ENCODE data around the gene POLRMT.

The POLRMT gene

GRCh38 chr19:662962-663681 lies 29.8 kb upstream of the POLRMT start, which contains the start of gene RNF126:
Gene RNF126 (minus strand): TSS chr19:663214. CDS start chr19:663121, 93 bp downstream.
- peak within 1 kb of the TSS; percentile 99 for H3K4me2 ChIP-seq
- H3K4me1 ChIP-seq: peaks cover 64% of the 10 kb centered on the region
- no peaks in the 10 kb centered on the region for H3K27me3 ChIP-seq
- peaks cover 49% of the 10 kb centered on the region for H4K20me1 ChIP-seq
- H3K27ac ChIP-seq: peak within 1 kb of the TSS; percentile 96
- peak within 1 kb of the TSS; percentile 100 for H3K4me3 ChIP-seq
- H3K36me3 ChIP-seq: peaks cover 21% of the 10 kb centered on the region
- no peak for TF ChIP-seq Cebpa-rat (IDR thresholded peaks at IDR 0.05)
- H3K9ac ChIP-seq: peak within 1 kb of the TSS; percentile 100
- peaks cover 13% of the 10 kb centered on the region for H3K9me3 ChIP-seq

GRCh38 chr19:662207-662961 lies 29.0 kb upstream of the POLRMT start:
- H4K20me1 ChIP-seq: peaks cover 56% of the 10 kb centered on the region
- H3K27me3 ChIP-seq: no peaks in the 10 kb centered on the region
- H3K4me1 ChIP-seq: peaks cover 72% of the 10 kb centered on the region
- peaks cover 8% of the 10 kb centered on the region for H3K9me3 ChIP-seq
- H3K4me3 ChIP-seq: peak overlapping the region; percentile 100
- H3K27ac ChIP-seq: peak overlapping the region; percentile 96
- H3K9ac ChIP-seq: peak overlapping the region; percentile 100
- H3K4me2 ChIP-seq: peak overlapping the region; percentile 99
- no peak for TF ChIP-seq Cebpa-rat (IDR thresholded peaks at IDR 0.05)
- peaks cover 29% of the 10 kb centered on the region for H3K36me3 ChIP-seq

- Histone ChIP-seq H3K9me3 (peaks cover under 1% of the 10 kb centered on the region; the same call in 1 of the 2 replicates), H3K27ac (peak overlapping the region; percentile 96), H3K4me1 (peaks cover 80% of the 10 kb centered on the region), H3K36me3 (peaks cover 36% of the 10 kb centered on the region), H3K4me2 (peak overlapping the region; percentile 99), H3K27me3 (no peaks in the 10 kb centered on the region), H3K9ac (peak overlapping the region; percentile 100), H3K4me3 (peak overlapping the region; percentile 100), H4K20me1 (peaks cover 64% of the 10 kb centered on the region)
- no peak for TF ChIP-seq Cebpa-rat (IDR thresholded peaks at IDR 0.05)
Measured at GRCh38 chr19:661427-662196, 28.3 kb upstream of the POLRMT start.

GRCh38 chr19:660793-661426 lies 27.6 kb upstream of the POLRMT start:
- TF ChIP-seq Cebpa-rat (IDR thresholded peaks at IDR 0.05): no peak
- peaks cover 43% of the 10 kb centered on the region for H3K36me3 ChIP-seq
- peak overlapping the region; percentile 99 for H3K4me2 ChIP-seq
- H3K9me3 ChIP-seq: no peaks in the 10 kb centered on the region
- H3K27me3 ChIP-seq: no peaks in the 10 kb centered on the region
- peaks cover 83% of the 10 kb centered on the region for H3K4me1 ChIP-seq
- peak overlapping the region; percentile 100 for H3K9ac ChIP-seq
- H4K20me1 ChIP-seq: peaks cover 71% of the 10 kb centered on the region
- peak overlapping the region; percentile 100 for H3K4me3 ChIP-seq
- peak overlapping the region; percentile 96 for H3K27ac ChIP-seq

GRCh38 chr19:658916-659839 lies 25.8 kb upstream of the POLRMT start:
- Histone ChIP-seq H3K27me3 (no peaks in the 10 kb centered on the region), H3K9me3 (no peaks in the 10 kb centered on the region), H3K4me1 (peaks cover 65% of the 10 kb centered on the region), H3K36me3 (peaks cover 60% of the 10 kb centered on the region), H3K9ac (peak overlapping the region; percentile 41; the same call in 1 of the 2 replicates), H3K4me2 (peak overlapping the region; percentile 99), H3K4me3 (no peak overlapping the region), H3K27ac (no peak overlapping the region), H4K20me1 (peaks cover 88% of the 10 kb centered on the region)
- no peak for TF ChIP-seq Cebpa-rat (IDR thresholded peaks at IDR 0.05)

- Histone ChIP-seq H4K20me1 (peaks cover 97% of the 10 kb centered on the region), H3K36me3 (peaks cover 70% of the 10 kb centered on the region), H3K4me3 (no peak overlapping the region), H3K27ac (no peak overlapping the region), H3K27me3 (no peaks in the 10 kb centered on the region), H3K4me2 (no peak overlapping the region), H3K9ac (peak overlapping the region; percentile 41; the same call in 1 of the 2 replicates), H3K4me1 (peaks cover 56% of the 10 kb centered on the region), H3K9me3 (no peaks in the 10 kb centered on the region)
- TF ChIP-seq Cebpa-rat (IDR thresholded peaks at IDR 0.05): no peak
Measured at GRCh38 chr19:658059-658839, 24.9 kb upstream of the POLRMT start.

GRCh38 chr19:657611-658010 lies 24.3 kb upstream of the POLRMT start:
- no peak overlapping the region for H3K4me2 ChIP-seq
- no peak overlapping the region for H3K27ac ChIP-seq
- peaks cover 56% of the 10 kb centered on the region for H3K4me1 ChIP-seq
- no peaks in the 10 kb centered on the region for H3K9me3 ChIP-seq
- no peak for TF ChIP-seq Cebpa-rat (IDR thresholded peaks at IDR 0.05)
- peak overlapping the region; percentile 61 for H3K9ac ChIP-seq
- no peaks in the 10 kb centered on the region for H3K27me3 ChIP-seq
- H3K36me3 ChIP-seq: peaks cover 76% of the 10 kb centered on the region
- no peak overlapping the region for H3K4me3 ChIP-seq
- peaks cover 100% of the 10 kb centered on the region for H4K20me1 ChIP-seq
